SK-N-SH treated with all-trans-retinoic acid at 6 μM for 48 hours (cell line): ENCODE measurements around the gene CXorf66.

Experiments
- ARNTL ChIP-seq: fragments of 450-650 bp; formaldehyde crosslinking; IDR thresholded peaks from 2 replicates; pipeline ENCODE4 v1.5.0; 2020; ENCODE audit warnings: low read depth, mild to moderate bottlenecking, moderate library complexity, borderline replicate concordance
- BACH2 ChIP-seq: fragments of 250-450 bp; sonication (Bioruptor Pico); IDR thresholded peaks from 2 replicates; pipeline ENCODE4 v1.9.0; 2021; ENCODE audit warnings: mild to moderate bottlenecking, borderline replicate concordance
- TCF4 ChIP-seq: fragments of 250-450 bp; sonication (Bioruptor Pico); IDR thresholded peaks from 2 replicates; pipeline ENCODE4 v1.8.0; 2021; ENCODE audit warnings: mild to moderate bottlenecking, moderate library complexity, borderline replicate concordance
- ZFP3 ChIP-seq: fragments of 250-450 bp; sonication (Bioruptor Pico); IDR thresholded peaks from 2 replicates; pipeline ENCODE4 v1.5.0; 2020; ENCODE audit warnings: mild to moderate bottlenecking, moderate library complexity
- ZFP30 ChIP-seq: fragments of 450-650 bp; formaldehyde crosslinking; IDR thresholded peaks from 2 replicates; pipeline ENCODE4 v1.5.0; 2022; ENCODE audit warnings: mild to moderate bottlenecking, moderate library complexity
- ZNF565 ChIP-seq: fragments of 450-650 bp; formaldehyde crosslinking; conservative IDR thresholded peaks from 2 replicates; pipeline ENCODE4 v1.5.0; 2020; ENCODE audit warnings: low read depth, mild to moderate bottlenecking, moderate library complexity
- TF ChIP-seq, protein P1 (sequence below): fragments of 250-450 bp; sonication (Bioruptor Pico); IDR thresholded peaks from 2 replicates; pipeline ENCODE4 v1.8.0; 2021; ENCODE audit warnings: low read depth, mild to moderate bottlenecking, moderate library complexity, borderline replicate concordance
- TF ChIP-seq, protein P2 (sequence below): fragments of 250-450 bp; sonication (Bioruptor Pico); IDR thresholded peaks from 2 replicates; pipeline ENCODE4 v1.5.1; 2020; ENCODE audit warnings: low read depth, mild to moderate bottlenecking, moderate library complexity

DNA sequence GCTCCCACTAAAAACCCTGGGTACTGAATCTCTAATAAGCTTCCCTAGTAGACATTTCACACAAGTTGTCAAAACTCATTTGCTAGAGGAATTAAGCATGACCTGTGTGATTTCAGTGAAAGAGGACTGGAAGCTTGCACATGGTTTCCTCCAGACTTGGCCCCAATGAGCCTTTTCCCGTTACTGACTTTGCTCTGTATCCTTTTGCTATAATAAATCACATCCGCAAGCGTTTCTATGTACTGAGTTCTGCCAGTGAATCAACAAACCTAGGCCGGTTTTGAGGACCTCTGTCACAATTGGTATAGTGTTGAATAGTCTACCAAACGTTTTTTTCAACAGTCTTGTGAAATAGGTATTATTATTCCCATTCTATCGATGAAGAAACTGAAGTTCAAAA, 40.6 kb downstream of the CXorf66 start:
- TF ChIP-seq BACH2 (CRISPR knock-in tag) (no peak), ZFP3 (CRISPR knock-in tag) (no peak), ARNTL (CRISPR knock-in tag) (no peak), TCF4 (CRISPR knock-in tag) (no peak), ZFP30 (CRISPR knock-in tag) (no peak), ZNF565 (CRISPR knock-in tag) (no peak)
- TF ChIP-seq, protein P1, sequence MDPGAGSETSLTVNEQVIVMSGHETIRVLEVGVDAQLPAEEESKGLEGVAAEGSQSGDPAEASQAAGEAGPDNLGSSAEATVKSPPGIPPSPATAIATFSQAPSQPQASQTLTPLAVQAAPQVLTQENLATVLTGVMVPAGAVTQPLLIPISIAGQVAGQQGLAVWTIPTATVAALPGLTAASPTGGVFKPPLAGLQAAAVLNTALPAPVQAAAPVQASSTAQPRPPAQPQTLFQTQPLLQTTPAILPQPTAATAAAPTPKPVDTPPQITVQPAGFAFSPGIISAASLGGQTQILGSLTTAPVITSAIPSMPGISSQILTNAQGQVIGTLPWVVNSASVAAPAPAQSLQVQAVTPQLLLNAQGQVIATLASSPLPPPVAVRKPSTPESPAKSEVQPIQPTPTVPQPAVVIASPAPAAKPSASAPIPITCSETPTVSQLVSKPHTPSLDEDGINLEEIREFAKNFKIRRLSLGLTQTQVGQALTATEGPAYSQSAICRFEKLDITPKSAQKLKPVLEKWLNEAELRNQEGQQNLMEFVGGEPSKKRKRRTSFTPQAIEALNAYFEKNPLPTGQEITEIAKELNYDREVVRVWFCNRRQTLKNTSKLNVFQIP, result no peak
- TF ChIP-seq, protein P2, sequence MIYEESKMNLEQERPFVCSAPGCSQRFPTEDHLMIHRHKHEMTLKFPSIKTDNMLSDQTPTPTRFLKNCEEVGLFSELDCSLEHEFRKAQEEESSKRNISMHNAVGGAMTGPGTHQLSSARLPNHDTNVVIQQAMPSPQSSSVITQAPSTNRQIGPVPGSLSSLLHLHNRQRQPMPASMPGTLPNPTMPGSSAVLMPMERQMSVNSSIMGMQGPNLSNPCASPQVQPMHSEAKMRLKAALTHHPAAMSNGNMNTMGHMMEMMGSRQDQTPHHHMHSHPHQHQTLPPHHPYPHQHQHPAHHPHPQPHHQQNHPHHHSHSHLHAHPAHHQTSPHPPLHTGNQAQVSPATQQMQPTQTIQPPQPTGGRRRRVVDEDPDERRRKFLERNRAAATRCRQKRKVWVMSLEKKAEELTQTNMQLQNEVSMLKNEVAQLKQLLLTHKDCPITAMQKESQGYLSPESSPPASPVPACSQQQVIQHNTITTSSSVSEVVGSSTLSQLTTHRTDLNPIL (CRISPR knock-in tag), result no peak
